LNCaP clone FGC (cell line): ENCODE measurements around the gene MLYCD.

Experiments used
- DNase-seq: peaks from one replicate; pipeline ENCODE4 v3.0.0-alpha.2; 2011; ENCODE audit warnings: low read depth
- H3K4me3 ChIP-seq: 2 replicates; pipeline ENCODE4 v1.5.1; 2011; ENCODE audit warnings: mild to moderate bottlenecking, low read depth, low read length, control low read depth
- CTCF ChIP-seq: IDR thresholded peaks from 2 replicates; pipeline ENCODE4 v1.5.1; 2012; ENCODE audit warnings: mild to moderate bottlenecking; ENCODE audit not compliant: control insufficient read depth, insufficient read depth; ENCODE audit errors: extremely low read depth

The MLYCD gene

GRCh38 chr16:83957296-83957855 is 58.5 kb downstream of the MLYCD start:
- no peak for TF ChIP-seq CTCF
- no peak for DNase-seq
- no peak overlapping the region for H3K4me3 ChIP-seq

- TF ChIP-seq CTCF, result no peak
- no peak overlapping the region for H3K4me3 ChIP-seq
- no peak for DNase-seq
Measured at GRCh38 chr16:83958137-83958845, 59.4 kb downstream of the MLYCD start.

- no peak for TF ChIP-seq CTCF
- DNase-seq, result no peak
Measured at GRCh38 chr16:83958846-83959565, 60.1 kb downstream of the MLYCD start.

GRCh38 chr16:83959656-83960434 is 60.9 kb downstream of the MLYCD start:
- DNase-seq, result no peak
- no peak for TF ChIP-seq CTCF
- H3K4me3 ChIP-seq, result no peak overlapping the region

More at GRCh38 chr16:83958846-83959565, 60.1 kb downstream of the MLYCD start:
- no peak overlapping the region for H3K4me3 ChIP-seq

- H3K4me3 ChIP-seq, result no peak overlapping the region
- DNase-seq, result no peak
- no peak for TF ChIP-seq CTCF
Measured at GRCh38 chr16:83960521-83961249, 61.8 kb downstream of the MLYCD start.

GRCh38 chr16:83961591-83961990 is 62.7 kb downstream of the MLYCD start:
- DNase-seq, result no peak
- no peak for TF ChIP-seq CTCF
- no peak overlapping the region for H3K4me3 ChIP-seq
